Sigmoid colon (tissue), 7 donors: ENCODE data around the gene TEX261. TPM values are rescaled to one million over a fixed set of nuclear protein-coding genes. Genes with fewer than 3 reads are reported as not detected.

ENCODE experiments used
- DNase-seq: peaks from one replicate; pipeline ENCODE4 v3.0.0-alpha.2; 2019
- H3K27ac ChIP-seq, 4 donors: fragments of 200-600 bp; sonication (generic); one replicate each; pipeline ENCODE4 v1.5.1; 2016 to 2019; ENCODE audit warnings: mild to moderate bottlenecking in 1 of 4
- H3K27me3 ChIP-seq, 3 donors: fragments of 200-600 bp; sonication (generic); one replicate each; pipeline ENCODE4 v1.5.1; 2019; ENCODE audit warnings: mild to moderate bottlenecking in 1 of 3
- H3K36me3 ChIP-seq, 4 donors: fragments of 200-600 bp; sonication (generic); one replicate each; pipeline ENCODE4 v1.5.1; 2016 to 2019
- H3K4me1 ChIP-seq, 4 donors: fragments of 200-600 bp; sonication (generic); one replicate each; pipeline ENCODE4 v1.5.1; 2017 to 2019
- H3K4me3 ChIP-seq, 4 donors: fragments of 200-600 bp; sonication (generic); one replicate each; pipeline ENCODE4 v1.5.1; 2017 to 2019; ENCODE audit warnings: mild to moderate bottlenecking in 2 of 4, moderate library complexity in 1 of 4
- H3K9me3 ChIP-seq, 4 donors: fragments of 200-600 bp in 3 of 4; sonication (generic) in 3 of 4; one replicate each; pipeline versions ENCODE4 v1.5.1 to v1.6.1; 2013 to 2019
- CTCF ChIP-seq, 4 experiments: fragments of 450-650 bp in 3 of 4; fragments of 200-600 bp in 1 of 4; IDR thresholded peaks; one replicate each; pipeline ENCODE4 v1.5.1; 2016 to 2019; ENCODE audit warnings: antibody characterized with exemption in 4 of 4, mild to moderate bottlenecking in 3 of 4, moderate library complexity in 2 of 4
- EP300 ChIP-seq, 4 donors: sonication (generic); formaldehyde crosslinking; IDR thresholded peaks; one replicate each; pipeline ENCODE4 v1.6.1; 2017; ENCODE audit warnings: antibody characterized with exemption in 4 of 4
- POLR2A ChIP-seq, 2 donors: fragments of 450-650 bp; IDR thresholded peaks; one replicate each; pipeline ENCODE4 v1.6.1; 2016; ENCODE audit warnings: antibody characterized with exemption in 2 of 2, mild to moderate bottlenecking in 2 of 2, moderate library complexity in 2 of 2
- POLR2AphosphoS5 ChIP-seq, 4 donors: sonication (generic); formaldehyde crosslinking; IDR thresholded peaks; one replicate each; pipeline ENCODE4 v1.6.1; 2017; ENCODE audit warnings: antibody characterized with exemption in 4 of 4
- WGBS, 2 donors: extraction: QIAGEN DNeasy Blood & Tissue Kit; methylation state at CpG; one replicate each; pipeline ENCODE4 v1.1.7; 2013; 5-methylcytosine and 5-hydroxymethylcytosine counted together
- intact Hi-C: fragments of 100-400 bp; cut with DNase I; formaldehyde crosslinking; loops from one replicate; pipeline ENCODE4 v1.15.1; 2023
- polyA plus RNA-seq, 3 donors: library from polyadenylated mRNA; stranded (reverse); fragments of 200-250 nt; gene quantifications; one replicate each; pipeline ENCODE4 v1.2.3, GENCODE V29; 2013
- total RNA-seq, 4 donors: library from RNA; depleted of rRNA; stranded (reverse); fragments of >200 nt; gene quantifications; one replicate each; pipeline ENCODE4 v1.1.0, GENCODE V29; 2016
- donor health status: healthy with polysubstance abuse.
- donor health status: Bipolar disorder and iron deficiency.
- donor health status: healthy.

Gene TEX261
- total and polyA plus RNA-seq, 7 donors, result 12.0 to 47.6 (median 21.3) TPM

GRCh38 chr2:70984576-70985282 is 9.9 kb downstream of the TEX261 start:
- Histone ChIP-seq H3K27me3 (no peaks in the 10 kb centered on the region), H3K9me3 (no peaks in the 10 kb centered on the region), H3K36me3 (peaks cover 13 to 44% (median 33%) of the 10 kb centered on the region in 4 donors), H3K4me3 (no peak overlapping the region), H3K4me1 (peaks cover 0 to 8% (median 0%) of the 10 kb centered on the region in 4 donors), H3K27ac (no peak overlapping the region)
- peak; percentile 71 for DNase-seq
- TF ChIP-seq POLR2AphosphoS5 (IDR thresholded peaks at IDR 0.05) (no peak), CTCF (IDR thresholded peaks at IDR 0.05) (peak in 3 of 4 experiments; percentile 38 to 70 (median 60))
- 25 to 29% methylated on average over 32 of the region's 32 CpGs for WGBS, 2 donors
- intact Hi-C loops, result no loop called here

GRCh38 chr2:70984228-70984575 is 10.5 kb downstream of the TEX261 start:
- TF ChIP-seq EP300 (IDR thresholded peaks at IDR 0.05) (no peak), POLR2A (IDR thresholded peaks at IDR 0.05) (no peak), CTCF (IDR thresholded peaks at IDR 0.05) (no peak), POLR2AphosphoS5 (IDR thresholded peaks at IDR 0.05) (no peak)
- DNase-seq, result peak; percentile 37
- H3K4me3 ChIP-seq, result no peak overlapping the region
- intact Hi-C loops, result no loop called here
- no peaks in the 10 kb centered on the region for H3K9me3 ChIP-seq
- WGBS, 2 donors, result 87 to 88% methylated on average over 3 of the region's 3 CpGs
- H3K27me3 ChIP-seq, result no peaks in the 10 kb centered on the region
- H3K27ac ChIP-seq, result no peak overlapping the region
- peaks cover 12 to 39% (median 29%) of the 10 kb centered on the region in 4 donors for H3K36me3 ChIP-seq
- H3K4me1 ChIP-seq, result peaks cover 0 to 10% (median under 1%) of the 10 kb centered on the region in 4 donors

- H3K36me3 ChIP-seq, result peaks cover 6 to 34% (median 24%) of the 10 kb centered on the region in 4 donors
- intact Hi-C loops, result no loop called here
- peak; percentile 20 for DNase-seq
These were observed 11.0 kb downstream of the TEX261 start for GRCh38 chr2:70983506-70984227.

GRCh38 chr2:70982971-70983370 is 11.7 kb downstream of the TEX261 start:
- Histone ChIP-seq H3K36me3 (peaks cover 0 to 27% (median 17%) of the 10 kb centered on the region in 4 donors), H3K4me1 (peaks cover 0 to 21% (median 13%) of the 10 kb centered on the region in 4 donors), H3K4me3 (no peak overlapping the region), H3K9me3 (no peaks in the 10 kb centered on the region), H3K27ac (no peak overlapping the region), H3K27me3 (no peaks in the 10 kb centered on the region)
- 94 to 97% methylated on average over 3 of the region's 3 CpGs for WGBS, 2 donors
- no peak for DNase-seq
- no peak for TF ChIP-seq POLR2AphosphoS5 (IDR thresholded peaks at IDR 0.05)
- no peak for TF ChIP-seq EP300 (IDR thresholded peaks at IDR 0.05)
- TF ChIP-seq POLR2A (IDR thresholded peaks at IDR 0.05), result no peak
- no peak for TF ChIP-seq CTCF (IDR thresholded peaks at IDR 0.05)
- intact Hi-C loops, result no loop called here

More at GRCh38 chr2:70983506-70984227, 11.0 kb downstream of the TEX261 start:
- no peaks in the 10 kb centered on the region for H3K27me3 ChIP-seq
- no peak for TF ChIP-seq CTCF (IDR thresholded peaks at IDR 0.05)
- TF ChIP-seq EP300 (IDR thresholded peaks at IDR 0.05), result no peak
- no peak overlapping the region for H3K4me3 ChIP-seq
- 92 to 94% methylated on average over 8 of the region's 8 CpGs for WGBS, 2 donors
- H3K4me1 ChIP-seq, result peaks cover 0 to 14% (median 6%) of the 10 kb centered on the region in 4 donors
- no peak overlapping the region for H3K27ac ChIP-seq
- no peaks in the 10 kb centered on the region for H3K9me3 ChIP-seq
